HCT116 (cell line): ENCODE results near the gene ZNF302. TPM values are rescaled to one million over a fixed set of nuclear protein-coding genes. Genes with fewer than 3 reads are reported as not detected.

ENCODE experiments used
- ATAC-seq: fragments of 200-7000 bp; cut with Tn5 transposase; 2 replicates; pipeline ENCODE4 v1.9.1; 2020; ENCODE audit warnings: mild to moderate bottlenecking, moderate library complexity
- BruUV-seq: library from RNA; stranded (reverse); fragments of 400-500 nt; replicated peaks from 2 replicates; lab custom pipeline; 2021; lab: Mats Ljungman, UMichigan
- CTCF ChIA-PET: fragments of 300-600 bp; sonication (Branson Sonifier 250); formaldehyde crosslinking; loops from one replicate; lab custom pipeline; 2021; ENCODE audit warnings: antibody characterized with exemption; lab: Charles Lee
- POLR2A ChIA-PET: fragments of 300-600, 350-600 bp; sonication (Branson Sonifier 250); formaldehyde crosslinking; loops from one replicate; lab custom pipeline; 2021; ENCODE audit warnings: antibody characterized with exemption; lab: Charles Lee
- RAD21 ChIA-PET, 2 experiments: fragments of 300-600 bp; sonication (Branson Sonifier 250); formaldehyde crosslinking; loops; one replicate each; lab custom pipeline; 2023; ENCODE audit warnings: low total read pairs in 2 of 2; ENCODE audit not compliant: uncharacterized antibody in 2 of 2, unreplicated experiment in 2 of 2, low non-redundant PET in 1 of 2; lab: Charles Lee
- DNase-seq: peaks from one replicate; pipeline ENCODE4 v3.0.0-alpha.2; 2010; ENCODE audit warnings: low read depth, low spot score
- H2AFZ ChIP-seq: fragments of 200-600 bp; shearing (Covaris generic), sonication (generic); 2 replicates; pipeline ENCODE4 v1.6.1; 2017; ENCODE audit warnings: low read depth, mixed run types, mixed read lengths, antibody characterized with exemption, low read length; ENCODE audit not compliant: poor library complexity, severe bottlenecking
- H3K27ac ChIP-seq: 2 replicates; pipeline ENCODE4 v1.5.1; 2012; ENCODE audit warnings: low read depth, low read length
- H3K27me3 ChIP-seq: fragments of 200-600 bp; sonication (generic); 2 replicates; pipeline ENCODE4 v1.6.1; 2016; ENCODE audit warnings: mixed run types, low read length, mixed read lengths; ENCODE audit not compliant: insufficient read depth
- H3K36me3 ChIP-seq, 2 experiments: fragments of 200-500 bp in 1 of 2; fragments of 200-600 bp in 1 of 2; sonication (Bioruptor generic) in 1 of 2; sonication (generic) in 1 of 2; 2 replicates each; pipeline versions ENCODE4 v1.5.1 to v1.6.1; 2014 to 2016; ENCODE audit warnings: low read length in 2 of 2, inconsistent platforms in 1 of 2, mixed read lengths in 1 of 2, mixed run types in 1 of 2; ENCODE audit not compliant: insufficient read depth in 2 of 2, control insufficient read depth in 1 of 2
- H3K4me1 ChIP-seq, 2 experiments: fragments of 200-600 bp in 1 of 2; sonication (generic) in 1 of 2; 2 replicates each; pipeline versions ENCODE4 v1.5.1 to v1.6.1; 2012 to 2017; ENCODE audit warnings: low read length in 2 of 2, inconsistent platforms in 1 of 2, mild to moderate bottlenecking in 1 of 2, mixed read lengths in 1 of 2, mixed run types in 1 of 2, moderate library complexity in 1 of 2; ENCODE audit not compliant: insufficient read depth in 2 of 2, control insufficient read depth in 1 of 2
- H3K4me2 ChIP-seq: fragments of 200-600 bp; sonication (generic); 2 replicates; pipeline ENCODE4 v1.6.1; 2017; ENCODE audit warnings: mixed run types, low read length, mixed read lengths
- H3K4me3 ChIP-seq, 2 experiments: fragments of 200-600 bp in 1 of 2; sonication (generic) in 1 of 2; replicated peaks in 1 of 2; 2 replicates each; pipeline ENCODE4 v1.5.1; 2011 to 2016; ENCODE audit warnings: low read length in 2 of 2, control low read depth in 1 of 2, low read depth in 1 of 2, mild to moderate bottlenecking in 1 of 2, mixed read lengths in 1 of 2, mixed run types in 1 of 2
- H3K79me2 ChIP-seq: fragments of 200-600 bp; sonication (generic); 2 replicates; pipeline ENCODE4 v1.6.1; 2017; ENCODE audit warnings: mild to moderate bottlenecking, mixed run types, low read length, moderate library complexity, mixed read lengths; ENCODE audit not compliant: insufficient read depth
- H3K9ac ChIP-seq: fragments of 200-600 bp; sonication (generic); 2 replicates; pipeline ENCODE4 v1.6.1; 2016; ENCODE audit warnings: low read length, mixed read lengths
- H3K9me2 ChIP-seq: fragments of 200-600 bp; sonication (generic), shearing (Covaris generic); 2 replicates; pipeline ENCODE4 v1.6.1; 2017; ENCODE audit warnings: mixed run types, mild to moderate bottlenecking, moderate library complexity; ENCODE audit not compliant: insufficient read depth
- H3K9me3 ChIP-seq, 2 experiments: fragments of 200-500 bp in 1 of 2; fragments of 200-600 bp in 1 of 2; sonication (Bioruptor generic) in 1 of 2; sonication (generic) in 1 of 2; 2 replicates each; pipeline ENCODE4 v1.6.1; 2014 to 2017; ENCODE audit warnings: low read length in 2 of 2, mixed read lengths in 2 of 2, inconsistent platforms in 1 of 2, low read depth in 1 of 2, mild to moderate bottlenecking in 1 of 2, mixed run types in 1 of 2, moderate library complexity in 1 of 2; ENCODE audit not compliant: control insufficient read depth in 1 of 2, insufficient read depth in 1 of 2
- H4K20me1 ChIP-seq: fragments of 200-600 bp; sonication (generic), shearing (Covaris generic); 2 replicates; pipeline ENCODE4 v1.6.1; 2017; ENCODE audit warnings: mixed run types, mild to moderate bottlenecking, moderate library complexity; ENCODE audit not compliant: insufficient read depth
- CBX3 ChIP-seq: IDR thresholded peaks from 2 replicates; pipeline ENCODE4 v1.6.1; 2012; ENCODE audit warnings: low read depth
- CEBPB ChIP-seq: IDR thresholded peaks from 2 replicates; pipeline ENCODE4 v1.6.1; 2012; ENCODE audit warnings: low read depth
- ELF1 ChIP-seq: IDR thresholded peaks from 2 replicates; pipeline ENCODE4 v1.6.1; 2012; ENCODE audit warnings: low read depth, borderline replicate concordance
- EZH2 ChIP-seq: fragments of 200-600 bp; sonication (generic); IDR thresholded peaks from 2 replicates; pipeline ENCODE4 v1.6.1; 2017; ENCODE audit warnings: antibody characterized with exemption, mixed run types
- EZH2phosphoT487 ChIP-seq: fragments of 200-600 bp; IDR thresholded peaks from 2 replicates; pipeline ENCODE4 v1.6.1; 2018; ENCODE audit warnings: antibody characterized with exemption, borderline replicate concordance
- JUND ChIP-seq: IDR thresholded peaks from 2 replicates; pipeline ENCODE4 v1.6.1; 2012
- SP1 ChIP-seq: IDR thresholded peaks from 2 replicates; pipeline ENCODE4 v1.6.1; 2012; ENCODE audit warnings: low read depth
- SRF ChIP-seq: IDR thresholded peaks from 2 replicates; pipeline ENCODE4 v1.6.1; 2012; ENCODE audit warnings: low read depth
- TCF7L2 ChIP-seq: IDR thresholded peaks from 2 replicates; pipeline ENCODE4 v1.7.0; 2011; ENCODE audit warnings: borderline replicate concordance, inconsistent platforms; ENCODE audit not compliant: insufficient read depth, insufficient read length; ENCODE audit errors: extremely low read depth
- ZFX ChIP-seq: fragments of 450-650 bp; IDR thresholded peaks from 2 replicates; pipeline ENCODE4 v1.6.1; 2017
- ZNF274 ChIP-seq: fragments of 200-500 bp; sonication (Bioruptor generic); IDR thresholded peaks from 2 replicates; pipeline ENCODE4 v1.6.1; 2014; ENCODE audit warnings: mild to moderate bottlenecking, low read depth, low read length, inconsistent platforms
- intact Hi-C: fragments of 100-400 bp; cut with micrococcal nuclease; formaldehyde crosslinking; loops from 2 replicates; pipeline ENCODE4 v1.10.0; 2022
- total RNA-seq: library from RNA; stranded (reverse); gene quantifications from one replicate; pipeline ENCODE4 v1.2.1, GENCODE V29; 2021; ENCODE audit not compliant: unreplicated experiment
- TF ChIP-seq, protein P1 (sequence below): IDR thresholded peaks from 2 replicates; pipeline ENCODE4 v1.6.1; 2011; ENCODE audit warnings: mild to moderate bottlenecking, low read length, moderate library complexity; ENCODE audit not compliant: insufficient replicate concordance; ENCODE audit errors: extremely low read depth
- TF ChIP-seq, protein P2 (sequence below): IDR thresholded peaks from 2 replicates; pipeline ENCODE4 v1.6.1; 2012
- TF ChIP-seq, protein P3 (sequence below): IDR thresholded peaks from 2 replicates; pipeline ENCODE4 v1.6.1; 2012; ENCODE audit warnings: low read depth

The ZNF302 gene
- total RNA-seq, 1 experiment from 2014 or later = 9.9 TPM

DNA sequence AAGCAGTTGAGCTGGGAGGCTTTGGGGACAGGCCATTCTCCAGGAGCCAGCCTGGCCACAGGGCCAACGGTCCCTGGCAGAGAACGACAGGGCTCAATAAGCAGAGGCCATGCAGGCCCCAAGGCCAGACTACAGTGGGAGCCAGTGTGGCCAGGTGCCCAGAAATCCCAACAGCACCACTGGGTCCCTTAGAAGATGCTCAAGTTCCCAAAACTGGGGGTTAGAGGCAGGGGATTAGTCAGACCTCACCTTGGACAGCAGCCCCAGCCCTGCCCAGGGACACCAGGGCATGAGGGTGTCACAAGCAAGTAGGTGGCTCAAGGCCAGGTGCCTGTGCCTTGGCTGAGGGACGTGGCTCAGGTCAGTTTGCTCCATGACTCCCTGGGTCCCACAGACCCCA, 13.3 kb upstream of the ZNF302 start:
- H3K9me3 ChIP-seq = no peaks in the 10 kb centered on the region
- H4K20me1 ChIP-seq = no peaks in the 10 kb centered on the region
- H3K9me2 ChIP-seq = no peaks in the 10 kb centered on the region
- H3K4me3 ChIP-seq = no peak overlapping the region
- peaks cover 0 to 3% of the 10 kb centered on the region in 2 experiments; a peak in 1 of 4 replicates for H3K4me1 ChIP-seq
- DNase-seq (no peak), ATAC-seq (no peak)
- no peaks in the 10 kb centered on the region for H3K79me2 ChIP-seq
- no peaks in the 10 kb centered on the region for H3K36me3 ChIP-seq
- H3K4me2 ChIP-seq = no peak overlapping the region
- intact Hi-C loops = no loop called here
- H3K9ac ChIP-seq = no peak overlapping the region
- no peaks in the 10 kb centered on the region for H3K27me3 ChIP-seq
- BruUV-seq = no TSS peak
- TF ChIP-seq ZFX (no peak), EZH2phosphoT487 (no peak), SRF (no peak)
- TF ChIP-seq, protein P1, sequence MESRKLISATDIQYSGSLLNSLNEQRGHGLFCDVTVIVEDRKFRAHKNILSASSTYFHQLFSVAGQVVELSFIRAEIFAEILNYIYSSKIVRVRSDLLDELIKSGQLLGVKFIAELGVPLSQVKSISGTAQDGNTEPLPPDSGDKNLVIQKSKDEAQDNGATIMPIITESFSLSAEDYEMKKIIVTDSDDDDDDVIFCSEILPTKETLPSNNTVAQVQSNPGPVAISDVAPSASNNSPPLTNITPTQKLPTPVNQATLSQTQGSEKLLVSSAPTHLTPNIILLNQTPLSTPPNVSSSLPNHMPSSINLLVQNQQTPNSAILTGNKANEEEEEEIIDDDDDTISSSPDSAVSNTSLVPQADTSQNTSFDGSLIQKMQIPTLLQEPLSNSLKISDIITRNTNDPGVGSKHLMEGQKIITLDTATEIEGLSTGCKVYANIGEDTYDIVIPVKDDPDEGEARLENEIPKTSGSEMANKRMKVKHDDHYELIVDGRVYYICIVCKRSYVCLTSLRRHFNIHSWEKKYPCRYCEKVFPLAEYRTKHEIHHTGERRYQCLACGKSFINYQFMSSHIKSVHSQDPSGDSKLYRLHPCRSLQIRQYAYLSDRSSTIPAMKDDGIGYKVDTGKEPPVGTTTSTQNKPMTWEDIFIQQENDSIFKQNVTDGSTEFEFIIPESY = no peak
- TF ChIP-seq, protein P2, sequence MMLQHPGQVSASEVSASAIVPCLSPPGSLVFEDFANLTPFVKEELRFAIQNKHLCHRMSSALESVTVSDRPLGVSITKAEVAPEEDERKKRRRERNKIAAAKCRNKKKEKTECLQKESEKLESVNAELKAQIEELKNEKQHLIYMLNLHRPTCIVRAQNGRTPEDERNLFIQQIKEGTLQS = no peak
- ChIA-PET CTCF (no interaction called here), RAD21 (no interaction called here), POLR2A (no interaction called here)
- no peak overlapping the region for H2AFZ ChIP-seq
- no peak overlapping the region for H3K27ac ChIP-seq

DNA sequence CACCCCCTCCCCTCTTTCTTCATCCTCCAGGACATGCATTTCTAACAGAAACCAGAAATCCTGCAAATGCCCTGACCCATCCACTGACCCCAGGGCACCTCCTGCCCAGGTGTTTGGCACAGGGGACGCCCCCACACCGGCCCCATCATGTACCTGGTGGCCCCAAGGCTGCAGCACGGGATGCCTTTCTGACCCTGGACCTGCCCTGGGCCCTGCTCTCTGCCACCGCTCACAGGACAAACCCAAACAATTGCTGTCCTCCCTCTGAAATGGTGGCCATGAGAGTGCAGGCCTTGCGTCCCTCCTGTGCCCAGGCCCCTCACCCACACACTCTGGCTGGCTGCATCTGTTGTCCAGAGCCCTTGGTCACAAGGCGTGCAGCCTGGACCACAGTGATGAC, 12.6 kb upstream of the ZNF302 start:
- no peaks in the 10 kb centered on the region for H3K79me2 ChIP-seq
- H4K20me1 ChIP-seq = no peaks in the 10 kb centered on the region
- H3K27ac ChIP-seq = no peak overlapping the region
- CTCF ChIA-PET = no interaction called here
- no peaks in the 10 kb centered on the region for H3K9me3 ChIP-seq
- H3K27me3 ChIP-seq = no peaks in the 10 kb centered on the region
- H3K4me1 ChIP-seq = peaks cover 0 to 3% of the 10 kb centered on the region in 2 experiments; a peak in 1 of 4 replicates
- BruUV-seq = no TSS peak
- H3K9ac ChIP-seq = no peak overlapping the region
- no peaks in the 10 kb centered on the region for H3K36me3 ChIP-seq
- POLR2A ChIA-PET = no interaction called here
- H3K4me2 ChIP-seq = no peak overlapping the region
- intact Hi-C loops = no loop called here
- H3K9me2 ChIP-seq = no peaks in the 10 kb centered on the region
- DNase-seq (no peak), ATAC-seq (no peak)
- no peak overlapping the region for H3K4me3 ChIP-seq
- no peak overlapping the region for H2AFZ ChIP-seq
- RAD21 ChIA-PET = no interaction called here
- TF ChIP-seq SP1 = no peak
- no peak for TF ChIP-seq CEBPB
- TF ChIP-seq ELF1 = no peak
- TF ChIP-seq EZH2 = no peak
- TF ChIP-seq, protein P1 = no peak
- no peak for TF ChIP-seq ZNF274
- TF ChIP-seq, protein P3, sequence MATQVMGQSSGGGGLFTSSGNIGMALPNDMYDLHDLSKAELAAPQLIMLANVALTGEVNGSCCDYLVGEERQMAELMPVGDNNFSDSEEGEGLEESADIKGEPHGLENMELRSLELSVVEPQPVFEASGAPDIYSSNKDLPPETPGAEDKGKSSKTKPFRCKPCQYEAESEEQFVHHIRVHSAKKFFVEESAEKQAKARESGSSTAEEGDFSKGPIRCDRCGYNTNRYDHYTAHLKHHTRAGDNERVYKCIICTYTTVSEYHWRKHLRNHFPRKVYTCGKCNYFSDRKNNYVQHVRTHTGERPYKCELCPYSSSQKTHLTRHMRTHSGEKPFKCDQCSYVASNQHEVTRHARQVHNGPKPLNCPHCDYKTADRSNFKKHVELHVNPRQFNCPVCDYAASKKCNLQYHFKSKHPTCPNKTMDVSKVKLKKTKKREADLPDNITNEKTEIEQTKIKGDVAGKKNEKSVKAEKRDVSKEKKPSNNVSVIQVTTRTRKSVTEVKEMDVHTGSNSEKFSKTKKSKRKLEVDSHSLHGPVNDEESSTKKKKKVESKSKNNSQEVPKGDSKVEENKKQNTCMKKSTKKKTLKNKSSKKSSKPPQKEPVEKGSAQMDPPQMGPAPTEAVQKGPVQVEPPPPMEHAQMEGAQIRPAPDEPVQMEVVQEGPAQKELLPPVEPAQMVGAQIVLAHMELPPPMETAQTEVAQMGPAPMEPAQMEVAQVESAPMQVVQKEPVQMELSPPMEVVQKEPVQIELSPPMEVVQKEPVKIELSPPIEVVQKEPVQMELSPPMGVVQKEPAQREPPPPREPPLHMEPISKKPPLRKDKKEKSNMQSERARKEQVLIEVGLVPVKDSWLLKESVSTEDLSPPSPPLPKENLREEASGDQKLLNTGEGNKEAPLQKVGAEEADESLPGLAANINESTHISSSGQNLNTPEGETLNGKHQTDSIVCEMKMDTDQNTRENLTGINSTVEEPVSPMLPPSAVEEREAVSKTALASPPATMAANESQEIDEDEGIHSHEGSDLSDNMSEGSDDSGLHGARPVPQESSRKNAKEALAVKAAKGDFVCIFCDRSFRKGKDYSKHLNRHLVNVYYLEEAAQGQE = no peak
- TF ChIP-seq CBX3 = no peak
- TF ChIP-seq JUND = no peak
- no peak for TF ChIP-seq TCF7L2
